Activated CD8-positive, alpha-beta memory T cell treated with anti-CD3 and anti-CD28 coated beads for 48 hours (primary cell): ENCODE results near the gene ARFGAP3.

Experiments
- DNase-seq, 3 experiments: peaks; one replicate each; pipeline ENCODE4 v3.0.0-alpha.2; 2020; ENCODE audit warnings: low read depth in 2 of 3, low spot score in 2 of 3

The ARFGAP3 gene, protein sequence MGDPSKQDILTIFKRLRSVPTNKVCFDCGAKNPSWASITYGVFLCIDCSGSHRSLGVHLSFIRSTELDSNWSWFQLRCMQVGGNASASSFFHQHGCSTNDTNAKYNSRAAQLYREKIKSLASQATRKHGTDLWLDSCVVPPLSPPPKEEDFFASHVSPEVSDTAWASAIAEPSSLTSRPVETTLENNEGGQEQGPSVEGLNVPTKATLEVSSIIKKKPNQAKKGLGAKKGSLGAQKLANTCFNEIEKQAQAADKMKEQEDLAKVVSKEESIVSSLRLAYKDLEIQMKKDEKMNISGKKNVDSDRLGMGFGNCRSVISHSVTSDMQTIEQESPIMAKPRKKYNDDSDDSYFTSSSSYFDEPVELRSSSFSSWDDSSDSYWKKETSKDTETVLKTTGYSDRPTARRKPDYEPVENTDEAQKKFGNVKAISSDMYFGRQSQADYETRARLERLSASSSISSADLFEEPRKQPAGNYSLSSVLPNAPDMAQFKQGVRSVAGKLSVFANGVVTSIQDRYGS

GRCh38 chr22:42856865-42857704 is at the start of gene ARFGAP3:
TSS of gene ARFGAP3 (minus strand) at chr22:42857273. CDS start at chr22:42857182, 91 bp downstream.
- peak; percentile 88 to 93 (median 91) for DNase-seq

GRCh38 chr22:42905702-42906183 is 48.7 kb upstream of the ARFGAP3 start:
- DNase-seq, result no peak

- DNase-seq, result no peak
These were observed 48.1 kb upstream of the ARFGAP3 start for GRCh38 chr22:42905217-42905616.

DNA sequence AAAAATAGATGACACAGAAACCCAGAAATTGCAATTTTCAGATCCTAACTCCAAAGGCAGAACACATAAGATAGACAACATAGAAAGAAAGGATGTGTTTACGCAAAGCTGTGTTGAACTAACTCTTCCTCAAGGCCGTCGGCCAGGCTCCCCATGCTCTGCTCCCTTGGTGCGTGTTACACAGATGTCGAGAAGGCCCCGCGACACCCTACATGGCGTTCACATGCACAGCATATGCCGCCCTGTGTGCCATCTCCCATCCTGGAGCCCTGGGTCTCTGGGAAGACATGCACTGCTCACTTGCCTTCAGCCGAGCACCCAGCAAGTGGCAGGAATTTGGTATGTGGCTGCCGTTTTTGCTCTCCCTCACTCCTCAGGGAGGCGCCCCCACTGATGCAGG is 47.0 kb upstream of the ARFGAP3 start:
- no peak for DNase-seq

GRCh38 chr22:42902875-42903510 is 45.9 kb upstream of the ARFGAP3 start:
- no peak for DNase-seq

DNA sequence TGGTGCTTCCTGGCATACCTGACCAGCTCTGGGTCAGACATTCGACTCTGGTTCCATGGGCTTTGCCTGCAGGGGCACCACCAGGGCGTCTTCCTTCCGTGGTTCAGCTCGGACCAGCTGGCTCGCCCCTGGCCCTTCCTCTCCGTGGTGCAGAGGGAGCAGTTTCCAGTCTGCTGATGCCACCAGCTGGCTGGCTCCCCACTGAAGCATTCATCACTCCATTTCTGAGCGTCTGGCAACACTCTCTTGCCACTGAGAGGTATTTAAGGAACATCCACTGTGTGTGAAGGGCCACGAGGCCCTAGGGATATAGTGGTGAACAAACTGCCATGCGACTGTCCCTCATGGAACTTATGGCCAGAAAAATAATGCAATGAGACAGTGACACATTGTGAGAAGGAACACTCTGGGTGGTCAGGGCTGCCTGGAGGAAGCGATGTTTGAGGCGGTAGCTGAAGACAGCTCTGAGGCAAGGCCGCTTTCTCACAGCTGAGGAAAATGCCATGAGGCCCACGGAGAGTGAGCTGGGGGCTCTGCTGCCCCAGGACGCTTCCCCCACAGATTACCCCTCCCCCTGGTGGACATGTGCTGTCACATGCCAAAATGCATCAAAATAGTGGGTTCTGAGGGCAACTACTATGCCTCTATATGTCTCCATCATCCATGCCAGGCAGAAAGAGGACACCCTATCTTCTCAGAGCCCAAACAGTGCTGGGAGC is 44.9 kb upstream of the ARFGAP3 start:
- DNase-seq, result no peak

DNA sequence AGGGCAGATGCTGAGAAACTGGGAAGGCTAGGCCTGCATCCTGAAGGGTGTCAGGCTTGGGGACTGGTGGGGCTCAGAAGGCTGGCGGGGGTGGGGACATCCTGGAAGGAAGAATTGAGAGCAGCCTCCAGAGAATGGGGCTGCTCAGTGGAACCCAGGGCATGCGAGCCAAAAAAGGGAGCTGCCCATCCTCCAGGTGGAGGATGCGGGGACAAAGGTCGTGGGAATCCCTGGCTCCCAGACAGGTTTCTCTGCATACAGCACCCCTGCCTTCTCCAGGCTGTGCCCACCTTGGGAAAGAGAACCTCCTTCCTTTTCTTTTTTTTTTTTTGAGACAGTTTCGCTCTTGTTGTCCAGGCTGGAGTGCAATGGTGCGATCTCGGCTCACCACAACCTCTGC is 40.9 kb upstream of the ARFGAP3 start:
- no peak for DNase-seq

GRCh38 chr22:42895541-42895981 is 38.5 kb upstream of the ARFGAP3 start:
- DNase-seq, result no peak

- DNase-seq, result no peak
These were observed 38.0 kb upstream of the ARFGAP3 start for GRCh38 chr22:42895087-42895486.

DNA sequence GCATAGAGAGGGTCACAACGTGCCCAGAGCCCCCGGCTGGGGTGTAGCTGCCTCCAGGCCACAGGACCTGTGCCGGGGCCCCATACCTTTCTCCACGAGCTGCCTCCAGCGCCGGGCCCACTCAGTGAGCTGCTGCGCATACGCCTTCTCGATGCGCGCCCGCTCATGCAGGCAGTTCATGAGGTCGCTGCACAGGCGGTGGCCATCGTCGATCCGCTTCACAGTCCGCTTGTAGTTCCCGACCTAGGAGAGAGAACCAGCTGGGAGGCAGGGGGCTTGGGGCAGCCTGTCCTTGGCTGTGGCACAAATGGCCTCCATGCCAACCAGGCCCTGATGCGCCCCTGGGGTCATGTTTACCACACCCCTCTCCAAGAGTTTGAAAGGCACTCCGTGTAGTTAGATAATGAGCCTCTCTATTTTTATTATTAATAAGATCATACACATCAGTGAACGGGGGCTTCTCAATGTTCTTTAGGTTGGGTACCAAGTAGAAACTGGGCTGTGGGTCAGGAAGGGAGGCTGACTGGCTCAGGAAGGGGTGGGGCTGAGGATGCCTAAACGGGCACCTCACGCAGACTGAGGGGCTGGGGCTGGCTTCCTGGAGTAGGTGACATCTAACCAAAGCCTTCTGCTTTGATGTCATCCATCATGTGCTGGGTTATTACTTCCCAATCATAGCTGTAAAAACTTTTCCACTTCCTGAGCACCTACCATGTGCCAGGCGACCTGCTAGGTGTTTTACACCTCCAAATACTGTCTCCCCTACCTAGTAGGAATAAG is 36.5 kb upstream of the ARFGAP3 start:
- no peak for DNase-seq

GRCh38 chr22:42892571-42893316 is 35.7 kb upstream of the ARFGAP3 start:
- no peak for DNase-seq

GRCh38 chr22:42892156-42892555 is 35.1 kb upstream of the ARFGAP3 start:
- DNase-seq, result no peak

- DNase-seq, result no peak
These were observed 34.6 kb upstream of the ARFGAP3 start for GRCh38 chr22:42891696-42892095.

DNA sequence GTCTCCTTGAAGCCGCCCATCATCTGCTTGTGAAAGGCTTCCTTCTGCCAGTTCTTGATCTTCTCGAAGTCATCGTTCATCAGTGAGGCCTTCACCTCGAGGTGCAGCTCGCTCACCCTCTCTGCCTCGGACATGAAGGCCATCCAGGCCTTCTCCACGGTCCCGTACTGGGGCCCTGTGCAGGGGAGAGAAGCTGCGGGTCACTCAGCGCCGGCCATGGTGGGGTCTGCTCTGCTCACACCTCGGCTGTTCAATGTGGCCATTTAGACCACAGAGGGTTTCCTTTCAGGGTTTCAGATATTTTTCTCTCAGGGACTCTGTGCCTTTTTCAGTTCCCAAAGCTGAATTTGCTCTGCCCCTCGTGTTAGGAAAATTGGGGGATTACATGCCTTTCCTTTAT is 33.9 kb upstream of the ARFGAP3 start:
- DNase-seq, result no peak

- no peak for DNase-seq
These were observed 32.2 kb upstream of the ARFGAP3 start for GRCh38 chr22:42889304-42889703.

DNA sequence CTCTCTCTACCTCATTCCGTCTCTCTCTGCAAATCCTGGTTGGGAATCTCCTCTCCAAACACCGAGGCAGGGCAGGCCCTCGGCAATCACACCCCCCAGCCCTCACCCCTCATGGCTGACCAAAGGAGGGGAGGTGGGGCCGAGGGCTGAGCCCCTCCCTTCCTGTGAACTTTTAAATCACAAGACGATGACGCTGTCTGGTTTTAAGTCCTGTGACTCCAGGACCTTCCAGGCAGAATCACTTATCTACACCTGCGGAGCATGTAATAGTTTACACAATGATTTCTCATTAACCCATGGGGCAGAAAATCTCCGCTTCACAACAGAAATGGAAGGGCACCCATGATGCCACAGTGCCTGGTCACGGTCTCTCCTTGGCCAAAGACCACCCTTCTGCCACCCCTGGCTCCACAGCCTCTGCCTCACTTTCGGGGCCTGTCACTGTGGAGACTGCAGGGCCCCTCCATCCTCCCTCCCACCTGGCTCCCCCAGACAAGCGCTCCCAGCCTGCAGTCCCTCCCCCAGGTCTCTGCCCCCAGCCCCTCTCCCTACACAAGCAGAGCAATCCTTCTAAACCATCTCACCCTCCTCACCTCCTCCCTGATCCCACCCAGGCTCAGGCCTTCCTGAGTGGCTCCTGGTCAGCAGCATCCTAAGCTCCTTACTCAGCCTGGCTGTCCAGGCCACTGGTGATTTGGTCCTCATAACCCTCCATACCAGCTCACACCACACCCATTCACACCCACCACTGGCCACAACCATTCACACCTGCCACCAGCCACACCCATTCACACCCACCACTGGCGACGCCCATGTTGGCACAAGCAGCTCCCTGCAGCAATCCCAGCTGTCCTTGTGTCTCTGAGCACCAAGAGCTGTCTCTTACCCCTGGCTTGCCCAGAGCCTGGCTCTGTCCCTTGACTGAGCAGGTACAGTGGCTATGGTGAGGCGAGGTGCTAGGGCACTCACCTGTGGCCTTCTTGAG is 30.7 kb upstream of the ARFGAP3 start:
- DNase-seq, result no peak

- no peak for DNase-seq
These were observed 30.0 kb upstream of the ARFGAP3 start for GRCh38 chr22:42887120-42887519.

DNA sequence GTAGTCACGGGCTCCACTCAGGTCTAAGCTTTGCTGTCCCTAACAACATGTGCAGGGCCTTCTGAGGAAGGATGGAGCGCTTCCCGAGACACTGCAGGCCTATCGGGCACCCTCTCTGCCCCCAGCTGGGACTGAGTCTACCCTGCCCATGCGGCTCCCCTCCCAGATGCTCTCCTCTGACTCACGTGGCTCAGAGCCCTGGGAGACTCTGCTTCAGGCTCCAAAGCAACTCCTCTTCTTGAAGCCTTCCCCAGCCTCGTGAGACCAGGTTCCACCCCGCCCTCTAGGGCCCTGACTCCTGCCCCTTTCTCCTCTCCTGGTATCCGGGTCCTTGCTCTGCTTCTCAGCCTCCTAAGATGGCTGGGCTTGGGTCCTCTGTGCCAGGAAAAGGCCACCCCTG is 28.4 kb upstream of the ARFGAP3 start:
- no peak for DNase-seq
